Fibroblast of villous mesenchyme (primary cell): ENCODE measurements around the gene SART1. TPM values are rescaled to one million over a fixed set of nuclear protein-coding genes. Genes with fewer than 3 reads are reported as not detected.
"Not testable (repeated sequence)": the region's sequence is repeated elsewhere in the genome, so short reads cannot be mapped to it uniquely, and the experiment has no call there.

Experiments used
- DNase-seq: peaks from one replicate; pipeline ENCODE4 v3.0.0-alpha.2; 2010; ENCODE audit warnings: low read depth
- H3K4me3 ChIP-seq: 2 replicates; pipeline ENCODE4 v1.5.1; 2011; ENCODE audit warnings: low read depth, mild to moderate bottlenecking, low read length
- CTCF ChIP-seq: IDR thresholded peaks from 2 replicates; pipeline ENCODE4 v1.5.1; 2012; ENCODE audit warnings: low read depth, mild to moderate bottlenecking, low read length; ENCODE audit not compliant: insufficient read depth
- total RNA-seq: library from RNA; depleted of rRNA; stranded (reverse); fragments of >200 nt; gene quantifications from 2 replicates; pipeline ENCODE4 v1.2.3, GENCODE V29; 2012

Gene SART1
- total RNA-seq, 1 donor = 25.5 TPM

- H3K4me3 ChIP-seq = no peak overlapping the region
- no peak for TF ChIP-seq CTCF
- DNase-seq = no peak
These were observed 55.3 kb downstream of the SART1 start for GRCh38 chr11:66016793-66017177.

GRCh38 chr11:66017321-66017720, 55.8 kb downstream of the SART1 start:
- no peak for TF ChIP-seq CTCF
- no peak overlapping the region for H3K4me3 ChIP-seq
- DNase-seq = no peak

- no peak overlapping the region for H3K4me3 ChIP-seq
- TF ChIP-seq CTCF = no peak
- no peak for DNase-seq
These were observed 58.7 kb downstream of the SART1 start for GRCh38 chr11:66020212-66020611.

- H3K4me3 ChIP-seq = no peak overlapping the region
- TF ChIP-seq CTCF = no peak
- DNase-seq = peak; percentile 76
These were observed 59.3 kb downstream of the SART1 start for GRCh38 chr11:66020618-66021357.

GRCh38 chr11:66022401-66023185, 61.1 kb downstream of the SART1 start:
- peak; percentile 53 for DNase-seq
- H3K4me3 ChIP-seq = no peak overlapping the region
- TF ChIP-seq CTCF = peak; percentile 83

- DNase-seq = not testable (repeated sequence)
These were observed 61.6 kb downstream of the SART1 start for GRCh38 chr11:66023186-66023440.

GRCh38 chr11:66026017-66026529, 64.5 kb downstream of the SART1 start, which contains the start of gene CATSPER1:
TSS of gene CATSPER1 (minus strand) at chr11:66026479. CDS start at chr11:66026379, 100 bp downstream.
- TF ChIP-seq CTCF = no peak
- no peak within 1 kb of the TSS for H3K4me3 ChIP-seq
- DNase-seq = no peak

More at GRCh38 chr11:66023186-66023440, 61.6 kb downstream of the SART1 start:
- H3K4me3 ChIP-seq = not testable (repeated sequence)
